OCI-LY7 (cell line): ENCODE data around the gene GRID1. TPM values are rescaled to one million over a fixed set of nuclear protein-coding genes. Genes with fewer than 3 reads are reported as not detected.

Source experiments
- BruUV-seq: library from RNA; stranded (reverse); fragments of 400-500 nt; replicated peaks from 2 replicates; lab custom pipeline; 2021; lab: Mats Ljungman, UMichigan
- CTCF ChIA-PET: fragments of 300-600 bp; sonication (Branson Sonifier 250); formaldehyde crosslinking; loops from one replicate; lab custom pipeline; 2022; ENCODE audit warnings: antibody characterized with exemption; ENCODE audit not compliant: unreplicated experiment; lab: Charles Lee
- POLR2A ChIA-PET: fragments of 300-600 bp; sonication (Branson Sonifier 250); formaldehyde crosslinking; loops from one replicate; lab custom pipeline; 2022; ENCODE audit warnings: antibody characterized with exemption; lab: Charles Lee
- DNase-seq: peaks from one replicate; pipeline ENCODE4 v3.0.0-alpha.2; 2015; ENCODE audit warnings: low spot score
- H2AFZ ChIP-seq: fragments of 200-600 bp; sonication (generic), shearing (Covaris generic); 2 replicates; pipeline ENCODE4 v1.6.1; 2014; ENCODE audit warnings: mild to moderate bottlenecking, antibody characterized with exemption, low read length, moderate library complexity
- H3K27ac ChIP-seq: fragments of 200-600 bp; sonication (generic); 2 replicates; pipeline ENCODE4 v1.5.1; 2014; ENCODE audit warnings: mixed run types, low read depth, mild to moderate bottlenecking, moderate library complexity, low read length, inconsistent platforms; ENCODE audit not compliant: poor library complexity, severe bottlenecking
- H3K36me3 ChIP-seq: fragments of 200-600 bp; sonication (generic); 2 replicates; pipeline ENCODE4 v1.6.1; 2014; ENCODE audit warnings: mild to moderate bottlenecking, antibody characterized with exemption, low read length, moderate library complexity, mixed read lengths; ENCODE audit not compliant: insufficient read depth
- H3K4me1 ChIP-seq: fragments of 200-600 bp; sonication (generic); 2 replicates; pipeline ENCODE4 v1.5.1; 2014; ENCODE audit warnings: mild to moderate bottlenecking, low read length; ENCODE audit not compliant: insufficient read depth, poor library complexity, severe bottlenecking
- H3K4me2 ChIP-seq: fragments of 200-600 bp; sonication (generic); 2 replicates; pipeline ENCODE4 v1.6.1; 2014; ENCODE audit warnings: mild to moderate bottlenecking, low read length
- H3K4me3 ChIP-seq: fragments of 200-600 bp; sonication (generic); 2 replicates; pipeline ENCODE4 v1.5.1; 2014; ENCODE audit warnings: mild to moderate bottlenecking, low read depth, low read length; ENCODE audit not compliant: poor library complexity, severe bottlenecking
- H3K79me2 ChIP-seq: fragments of 200-600 bp; sonication (generic); 2 replicates; pipeline ENCODE4 v1.6.1; 2016; ENCODE audit warnings: low read depth, mild to moderate bottlenecking, low read length, moderate library complexity, mixed read lengths; ENCODE audit not compliant: insufficient read depth
- H3K9me2 ChIP-seq: fragments of 200-600 bp; sonication (generic); 2 replicates; pipeline ENCODE4 v1.6.1; 2016; ENCODE audit warnings: mild to moderate bottlenecking, low read length, mixed read lengths; ENCODE audit not compliant: insufficient read depth
- H3K9me3 ChIP-seq: fragments of 200-600 bp; sonication (generic); 2 replicates; pipeline ENCODE4 v1.6.1; 2014; ENCODE audit warnings: mild to moderate bottlenecking, mixed run types, low read length, mixed read lengths
- H4K20me1 ChIP-seq: fragments of 200-600 bp; sonication (generic); 2 replicates; pipeline ENCODE4 v1.6.1; 2014; ENCODE audit warnings: mild to moderate bottlenecking, antibody characterized with exemption, low read length, moderate library complexity, mixed read lengths; ENCODE audit not compliant: insufficient read depth
- EZH2phosphoT487 ChIP-seq: fragments of 200-600 bp; sonication (generic); IDR thresholded peaks from 2 replicates; pipeline ENCODE4 v1.6.1; 2018; ENCODE audit warnings: low read depth, borderline replicate concordance, mild to moderate bottlenecking, mixed run types, antibody characterized with exemption, low read length, moderate library complexity, mixed read lengths
- intact Hi-C: fragments of 100-400 bp; cut with micrococcal nuclease; formaldehyde crosslinking; loops from one replicate; pipeline ENCODE4 v1.10.0; 2022; ENCODE audit not compliant: unreplicated experiment
- total RNA-seq, 2 experiments: library from RNA; depleted of rRNA in 1 of 2; stranded (reverse); fragments of >200 nt in 1 of 2; shearing (Covaris generic) in 1 of 2; gene quantifications; 2 replicates each; pipeline ENCODE4 v1.2.3, GENCODE V29; 2014 to 2022
- TF ChIP-seq, protein P1 (sequence below): fragments of 200-600 bp; sonication (generic); conservative IDR thresholded peaks from 2 replicates; pipeline ENCODE4 v1.5.1; 2014; ENCODE audit warnings: mild to moderate bottlenecking, antibody characterized with exemption, low read length, moderate library complexity, mixed read lengths

GRID1 gene
- total RNA-seq, 2 experiments from 2014 or later: 1.6 to 3.7 TPM

DNA sequence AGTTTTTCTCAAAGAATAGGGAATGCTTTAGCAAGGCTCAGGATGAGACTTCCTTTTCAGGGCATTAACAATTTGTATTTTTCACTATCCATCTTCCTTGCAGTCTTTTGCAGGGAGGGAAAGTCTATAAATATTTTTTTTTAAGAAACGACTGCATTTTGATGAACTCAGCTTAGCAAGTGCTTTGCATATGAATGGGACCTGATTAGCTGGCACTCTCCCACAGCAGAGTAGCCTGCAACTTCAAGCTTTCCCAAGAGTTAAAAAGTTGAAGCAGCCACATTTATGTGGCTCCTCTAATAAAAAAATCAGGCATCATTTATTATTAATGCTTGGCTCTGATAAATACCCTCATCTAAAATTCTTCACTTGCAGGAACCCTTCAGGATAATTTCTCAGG is 134.0 kb downstream of the GRID1 start:
- no TSS peak for BruUV-seq
- no peak for TF ChIP-seq EZH2phosphoT487
- TF ChIP-seq, protein P1, sequence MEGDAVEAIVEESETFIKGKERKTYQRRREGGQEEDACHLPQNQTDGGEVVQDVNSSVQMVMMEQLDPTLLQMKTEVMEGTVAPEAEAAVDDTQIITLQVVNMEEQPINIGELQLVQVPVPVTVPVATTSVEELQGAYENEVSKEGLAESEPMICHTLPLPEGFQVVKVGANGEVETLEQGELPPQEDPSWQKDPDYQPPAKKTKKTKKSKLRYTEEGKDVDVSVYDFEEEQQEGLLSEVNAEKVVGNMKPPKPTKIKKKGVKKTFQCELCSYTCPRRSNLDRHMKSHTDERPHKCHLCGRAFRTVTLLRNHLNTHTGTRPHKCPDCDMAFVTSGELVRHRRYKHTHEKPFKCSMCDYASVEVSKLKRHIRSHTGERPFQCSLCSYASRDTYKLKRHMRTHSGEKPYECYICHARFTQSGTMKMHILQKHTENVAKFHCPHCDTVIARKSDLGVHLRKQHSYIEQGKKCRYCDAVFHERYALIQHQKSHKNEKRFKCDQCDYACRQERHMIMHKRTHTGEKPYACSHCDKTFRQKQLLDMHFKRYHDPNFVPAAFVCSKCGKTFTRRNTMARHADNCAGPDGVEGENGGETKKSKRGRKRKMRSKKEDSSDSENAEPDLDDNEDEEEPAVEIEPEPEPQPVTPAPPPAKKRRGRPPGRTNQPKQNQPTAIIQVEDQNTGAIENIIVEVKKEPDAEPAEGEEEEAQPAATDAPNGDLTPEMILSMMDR: no peak

DNA sequence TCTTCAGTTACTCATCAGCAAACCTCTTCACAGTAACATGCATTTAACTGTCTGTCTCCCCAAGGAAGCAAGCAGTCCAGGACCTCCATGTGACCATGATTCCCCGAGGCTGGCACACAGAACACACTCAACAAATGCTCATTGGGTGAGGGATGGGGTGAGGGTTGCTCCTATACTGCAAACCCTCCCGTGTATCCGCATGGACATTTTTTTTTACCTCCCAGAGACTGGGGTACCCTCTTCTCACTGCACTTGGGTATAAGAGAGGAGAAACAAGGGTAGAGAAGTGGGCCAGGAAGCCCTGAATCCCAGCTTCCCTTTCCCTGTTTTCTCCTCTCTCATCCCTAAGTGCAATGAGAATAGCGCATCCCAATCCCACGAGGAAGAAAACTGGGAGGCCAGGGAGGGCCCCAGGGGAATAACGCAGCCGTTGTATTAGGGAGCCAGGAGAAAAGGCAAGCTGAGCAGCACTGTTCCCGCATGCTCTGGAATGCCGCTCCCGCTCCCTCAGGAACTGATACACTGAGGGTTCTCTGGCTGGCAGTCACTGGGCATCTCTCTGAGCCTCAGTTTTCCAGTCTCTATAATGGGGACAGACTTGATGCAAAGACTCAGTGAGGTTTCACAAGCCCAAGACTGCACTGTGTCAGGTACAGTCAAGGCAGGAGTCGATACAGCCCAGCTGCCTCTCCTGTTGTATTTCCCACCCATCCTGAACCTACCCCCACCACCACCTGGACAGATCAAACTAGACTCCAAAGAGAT is 134.6 kb downstream of the GRID1 start:
- Histone ChIP-seq H2AFZ (no peak overlapping the region), H3K4me3 (no peak overlapping the region), H3K4me2 (no peak overlapping the region), H3K79me2 (no peaks in the 10 kb centered on the region), H4K20me1 (no peaks in the 10 kb centered on the region), H3K4me1 (no peaks in the 10 kb centered on the region), H3K36me3 (no peaks in the 10 kb centered on the region), H3K9me3 (no peaks in the 10 kb centered on the region), H3K27ac (no peak overlapping the region), H3K9me2 (no peaks in the 10 kb centered on the region)
- no peak for DNase-seq
- TF ChIP-seq, protein P1: no peak
- TF ChIP-seq EZH2phosphoT487: no peak
- ChIA-PET POLR2A (no interaction called here), CTCF (no interaction called here)
- intact Hi-C loops: no loop called here
- BruUV-seq: no TSS peak

More for the DNA sequence above, 134.0 kb downstream of the GRID1 start:
- intact Hi-C loops: no loop called here
- Histone ChIP-seq H3K4me2 (no peak overlapping the region), H3K27ac (no peak overlapping the region), H2AFZ (no peak overlapping the region), H3K4me1 (no peaks in the 10 kb centered on the region), H3K79me2 (no peaks in the 10 kb centered on the region), H3K9me3 (no peaks in the 10 kb centered on the region), H3K36me3 (no peaks in the 10 kb centered on the region), H3K4me3 (no peak overlapping the region), H4K20me1 (no peaks in the 10 kb centered on the region), H3K9me2 (no peaks in the 10 kb centered on the region)
- ChIA-PET POLR2A (interaction anchor here (0.6 kb wide), 1 partner anchor 388 kb away, joined by 3 read pairs; no protein-coding TSS in a partner anchor), CTCF (no interaction called here)
- no peak for DNase-seq

DNA sequence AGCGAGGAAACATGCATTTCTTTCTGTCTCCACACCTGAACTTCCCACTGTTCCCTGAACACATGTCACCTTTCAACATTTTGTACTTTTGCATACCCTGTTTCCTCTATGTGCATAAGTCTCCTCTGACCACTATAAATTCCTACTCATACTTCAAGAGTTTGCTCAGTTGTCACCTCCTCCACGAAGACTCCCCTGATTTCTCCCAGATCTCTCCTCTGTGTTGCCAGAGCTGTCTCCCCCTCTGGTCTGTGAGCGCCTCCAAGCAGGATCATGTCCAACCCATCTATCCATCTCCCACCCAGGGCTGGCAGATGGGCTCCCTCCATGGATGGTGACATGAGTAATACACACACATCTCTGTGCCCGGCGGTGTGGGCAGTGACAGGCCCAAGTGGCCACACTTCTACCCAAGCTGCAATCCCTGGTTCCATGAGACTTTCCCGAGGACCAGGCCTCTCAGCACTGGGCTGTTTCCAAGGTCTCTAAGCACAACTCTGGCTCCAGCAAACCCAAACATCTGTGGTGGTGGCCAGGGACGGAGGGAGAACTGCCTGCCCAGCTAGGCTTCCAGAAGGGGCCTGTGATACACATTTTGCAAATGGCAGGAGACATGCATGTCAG is 135.9 kb downstream of the GRID1 start:
- POLR2A ChIA-PET: no interaction called here
- Histone ChIP-seq H2AFZ (no peak overlapping the region), H3K9me3 (no peaks in the 10 kb centered on the region), H3K4me2 (no peak overlapping the region), H3K27ac (no peak overlapping the region), H3K4me3 (no peak overlapping the region), H3K4me1 (no peaks in the 10 kb centered on the region), H4K20me1 (no peaks in the 10 kb centered on the region), H3K79me2 (no peaks in the 10 kb centered on the region), H3K36me3 (no peaks in the 10 kb centered on the region), H3K9me2 (no peaks in the 10 kb centered on the region)
- DNase-seq: no peak
- BruUV-seq: no TSS peak
- CTCF ChIA-PET: no interaction called here
- intact Hi-C loops: no loop called here
- TF ChIP-seq, protein P1: no peak
- no peak for TF ChIP-seq EZH2phosphoT487
